GM15510 (cell line): ENCODE data around the gene KCNA1.

Experiments used
- POLR2A ChIP-seq: IDR thresholded peaks from 3 replicates; pipeline ENCODE4 v1.6.1; 2011; ENCODE audit warnings: borderline replicate concordance; ENCODE audit not compliant: insufficient read length; ENCODE audit errors: extremely low read depth

The KCNA1 gene

DNA sequence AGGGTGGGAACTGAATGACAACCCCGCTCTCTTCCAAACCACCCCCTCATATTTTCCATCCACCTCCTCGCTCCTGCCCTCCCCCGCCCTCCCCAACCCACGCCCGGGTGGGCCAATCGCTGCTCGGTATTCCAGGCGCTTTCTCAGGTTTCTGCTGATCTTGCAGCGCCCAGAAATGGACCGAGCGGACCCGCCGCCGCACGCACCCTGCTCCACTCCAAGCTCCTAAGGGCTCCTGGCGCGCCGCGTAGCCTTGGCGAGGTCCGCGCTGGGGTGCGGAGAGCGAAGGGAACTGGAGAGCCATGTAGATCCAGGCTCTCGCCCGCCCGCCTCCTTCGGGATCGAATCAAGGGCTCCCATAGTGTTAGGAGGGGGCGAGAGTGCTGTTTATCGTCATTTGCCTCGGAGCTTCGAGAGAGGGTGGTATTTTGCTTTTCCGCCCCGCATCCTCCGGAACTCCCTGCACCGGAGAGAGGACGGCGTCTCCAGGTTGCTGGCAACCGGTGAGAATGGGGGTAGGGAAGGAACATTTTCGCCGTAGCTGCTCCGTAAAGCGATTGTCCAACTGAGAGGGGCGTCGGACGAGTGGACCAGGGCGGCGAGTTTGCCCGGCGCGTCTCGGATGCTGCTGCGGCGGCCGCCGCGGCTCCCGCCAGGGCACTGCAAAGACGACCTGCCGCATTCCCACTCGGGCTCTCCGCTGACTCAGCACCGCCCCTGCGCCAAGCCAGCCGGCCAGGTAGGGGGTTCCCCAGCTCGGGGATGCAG is at the start of gene KCNA1:
KCNA1 (plus strand) TSS at position 172 of the 768 bp plus-strand sequence. CDS start 1,474 bp downstream, outside the sequence.
- TF ChIP-seq POLR2A = no peak

DNA sequence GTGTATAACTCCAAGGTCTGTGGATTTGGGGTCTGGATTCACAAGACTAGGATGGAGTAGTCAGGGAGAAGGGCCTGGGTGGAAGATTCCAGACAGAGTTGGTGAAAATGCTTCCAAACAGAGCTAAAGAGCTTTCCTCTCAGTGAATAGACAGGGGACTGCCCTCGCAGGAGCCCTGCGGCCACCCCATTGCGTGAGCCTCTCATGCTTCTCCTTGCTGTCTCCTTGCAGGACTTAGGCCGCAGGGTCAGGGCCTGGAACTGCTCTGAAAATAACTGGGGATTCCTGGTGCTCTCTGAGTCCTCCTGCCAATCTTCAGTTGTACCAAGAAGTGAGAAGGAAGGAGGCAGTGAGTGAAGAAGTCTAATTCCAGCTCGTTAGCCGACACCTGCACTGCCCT is 49.0 kb upstream of the KCNA1 start:
- no peak for TF ChIP-seq POLR2A

DNA sequence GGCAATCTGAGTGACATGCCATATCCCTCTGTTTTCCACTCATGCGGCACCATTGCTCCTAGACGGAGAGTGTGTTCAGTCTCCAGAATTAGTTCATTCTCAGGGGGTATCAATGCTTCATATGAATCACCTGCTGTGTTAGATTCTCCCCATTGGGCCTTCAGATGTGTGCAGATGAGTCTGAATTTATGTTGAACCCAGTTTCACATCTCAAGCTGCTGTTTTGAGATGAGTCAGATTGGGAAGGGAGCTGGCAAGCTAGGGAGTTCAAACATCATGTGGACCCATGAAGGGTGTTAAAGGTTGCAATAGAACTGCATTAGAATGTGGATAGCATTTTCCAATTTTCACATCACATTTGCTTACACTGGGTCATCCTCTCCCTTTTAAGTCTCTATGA is 46.9 kb upstream of the KCNA1 start:
- no peak for TF ChIP-seq POLR2A

DNA sequence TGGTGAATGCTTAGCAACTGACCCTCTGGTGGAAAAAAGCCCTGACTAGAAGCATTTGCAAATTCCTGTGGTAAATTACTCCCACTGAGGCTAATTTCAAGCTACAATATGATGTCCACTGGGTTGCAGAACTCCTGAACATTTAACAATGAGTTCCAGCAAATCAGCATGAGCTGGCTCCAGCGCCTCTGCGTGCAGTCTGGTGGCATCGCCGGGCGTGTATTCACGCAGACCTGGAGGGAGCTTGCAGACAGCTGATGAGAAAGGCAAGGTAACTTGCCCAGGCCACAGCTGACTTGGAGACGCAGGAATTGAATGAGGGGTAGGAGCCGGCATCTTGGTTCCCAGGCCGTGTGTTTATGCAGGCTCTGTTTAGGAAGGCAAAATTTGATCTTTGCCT is 45.1 kb upstream of the KCNA1 start:
- TF ChIP-seq POLR2A = no peak

DNA sequence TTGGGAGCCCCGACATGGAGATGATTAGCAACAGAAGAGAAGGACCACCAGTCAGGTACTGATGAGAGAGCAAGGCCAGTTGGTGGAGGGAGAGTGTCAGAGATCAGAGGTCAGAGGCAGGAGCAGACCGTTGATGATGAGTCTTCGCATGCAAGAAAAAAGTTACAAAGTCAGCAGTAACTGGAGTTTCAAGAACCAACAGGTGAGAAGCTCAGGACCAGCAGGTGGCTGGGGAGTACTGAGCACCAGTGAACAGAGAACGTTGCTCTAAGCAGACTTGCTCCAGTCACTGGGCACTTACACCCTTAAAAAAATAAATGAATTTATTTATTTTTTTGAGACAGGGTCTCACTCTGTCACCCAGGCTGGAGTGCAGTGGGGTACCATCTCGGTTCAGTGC is 44.5 kb upstream of the KCNA1 start:
- no peak for TF ChIP-seq POLR2A

DNA sequence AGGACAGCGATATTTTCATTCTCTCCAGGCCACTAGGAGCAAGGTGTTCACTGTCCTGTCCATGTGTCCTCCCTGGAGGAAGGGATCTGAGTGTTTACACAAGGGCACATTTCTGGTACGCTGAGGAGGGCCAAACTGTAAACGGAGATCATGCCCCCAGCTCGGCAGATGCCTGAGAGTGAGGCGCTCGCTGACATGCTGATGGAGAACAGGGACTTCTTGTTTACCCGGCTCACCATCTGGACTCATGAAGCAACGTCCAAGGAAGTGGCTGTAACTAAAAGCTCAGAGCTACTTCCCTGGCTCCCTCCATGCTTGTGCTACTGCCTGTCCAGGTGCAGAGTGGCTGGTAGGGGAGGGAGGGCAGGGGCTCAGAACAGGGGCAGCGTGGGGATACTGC is 43.4 kb upstream of the KCNA1 start:
- no peak for TF ChIP-seq POLR2A

DNA sequence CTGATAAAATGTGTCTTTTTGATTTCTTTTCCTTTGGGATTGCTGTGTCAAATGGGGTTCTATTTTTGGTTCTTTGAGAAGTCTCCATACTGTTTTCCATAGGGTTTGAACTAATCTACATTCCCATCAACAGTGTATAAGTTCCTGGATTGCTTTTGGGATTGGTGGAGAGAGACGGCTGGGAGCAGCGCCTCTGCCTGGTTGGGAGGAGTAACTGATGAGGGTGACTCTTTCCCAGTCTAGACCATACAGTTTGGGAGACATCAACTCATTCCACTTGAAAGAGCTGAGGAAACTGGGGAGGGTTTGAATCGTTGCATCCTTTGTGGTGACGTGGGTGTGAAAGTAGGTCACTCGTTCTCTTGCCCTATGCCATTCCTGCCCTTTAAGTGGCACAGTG is 42.3 kb upstream of the KCNA1 start:
- no peak for TF ChIP-seq POLR2A

DNA sequence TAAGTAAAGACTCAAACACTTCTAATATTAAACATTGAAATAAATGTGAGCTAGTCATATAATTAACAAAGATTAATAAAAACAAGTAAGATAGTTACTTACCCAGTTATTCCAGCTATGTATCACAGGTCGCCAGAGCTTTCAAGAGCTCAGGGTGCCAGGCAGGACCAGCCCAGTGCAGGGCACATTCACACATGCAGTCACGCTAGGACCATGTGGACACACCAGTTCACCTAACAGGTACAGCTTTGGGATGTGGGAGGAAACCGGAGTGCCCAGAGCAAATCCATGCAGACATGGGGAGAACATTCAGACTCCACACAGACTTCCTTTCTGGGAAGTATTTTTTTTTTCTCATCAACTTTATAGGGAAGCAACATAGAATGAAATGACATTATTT is 39.3 kb upstream of the KCNA1 start:
- TF ChIP-seq POLR2A = no peak

GRCh38 chr12:4871514-4871913 is 38.2 kb upstream of the KCNA1 start:
- TF ChIP-seq POLR2A = no peak

DNA sequence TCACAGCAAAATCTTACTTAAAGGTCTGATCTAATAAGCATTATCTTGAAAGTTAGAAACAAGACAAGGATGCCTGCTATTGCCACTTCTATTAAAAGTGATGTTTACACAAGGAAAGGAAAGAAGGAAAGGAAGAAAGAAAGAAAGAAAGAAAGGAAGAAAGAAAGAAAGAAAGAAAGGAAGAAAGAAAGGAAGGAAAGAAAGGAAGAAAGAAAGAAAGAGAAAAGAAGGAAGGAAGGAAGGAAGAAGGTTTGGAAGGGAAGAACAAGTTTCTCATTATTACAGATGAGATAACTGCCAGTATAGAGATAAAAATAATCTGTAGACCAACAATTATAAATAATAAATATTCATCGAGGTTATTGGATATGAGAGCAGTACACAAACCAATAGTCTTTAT is 35.8 kb upstream of the KCNA1 start:
- no peak for TF ChIP-seq POLR2A

GRCh38 chr12:4874671-4875070 is 35.0 kb upstream of the KCNA1 start:
- no peak for TF ChIP-seq POLR2A

GRCh38 chr12:4881266-4882064 is 28.2 kb upstream of the KCNA1 start:
- TF ChIP-seq POLR2A = no peak

GRCh38 chr12:4891866-4892265 is 17.8 kb upstream of the KCNA1 start:
- no peak for TF ChIP-seq POLR2A

- TF ChIP-seq POLR2A = no peak
These were observed 17.3 kb upstream of the KCNA1 start for GRCh38 chr12:4892418-4892817.

- TF ChIP-seq POLR2A = no peak
These were observed 15.7 kb upstream of the KCNA1 start for GRCh38 chr12:4894019-4894418.

DNA sequence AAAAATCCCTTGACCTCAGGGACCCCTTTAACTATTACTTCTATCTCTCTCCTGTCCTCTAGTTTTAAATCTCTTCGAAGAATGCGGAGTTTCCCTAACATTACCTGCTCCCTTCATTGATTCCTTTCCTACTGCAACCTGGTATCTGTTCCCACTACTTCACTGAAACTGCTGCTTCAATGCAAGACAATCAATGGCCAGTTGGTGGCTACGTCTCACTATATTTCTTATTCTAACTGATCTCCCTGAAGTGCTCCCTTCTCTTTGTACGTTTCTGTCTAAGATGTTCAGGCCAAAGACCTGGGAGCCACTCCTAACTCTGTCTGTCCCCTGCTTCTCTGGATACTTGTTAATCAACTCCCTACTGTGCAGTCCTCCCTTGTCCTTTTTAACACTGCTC is 10.3 kb upstream of the KCNA1 start:
- no peak for TF ChIP-seq POLR2A

GRCh38 chr12:4900327-4900726 is 9.4 kb upstream of the KCNA1 start:
- no peak for TF ChIP-seq POLR2A

GRCh38 chr12:4905316-4905715 is 4.4 kb upstream of the KCNA1 start:
- TF ChIP-seq POLR2A = no peak
